HG03095 (cell line): ENCODE results near the gene RALA.

Experiments used
- ATAC-seq: cut with Tn5 transposase; IDR thresholded peaks from one replicate; pipeline ENCODE4 v1.9.1; 2021; ENCODE audit warnings: moderate library complexity; ENCODE audit not compliant: unreplicated experiment

RALA gene

GRCh38 chr7:39623047-39623731 is at the start of gene RALA:
TSS of gene RALA (plus strand) at chr7:39623572. CDS start at chr7:39686668, 63,096 bp downstream.
- ATAC-seq: peak; percentile 89

GRCh38 chr7:39574673-39575349 is 48.6 kb upstream of the RALA start:
- ATAC-seq: no peak

GRCh38 chr7:39577229-39577874 is 46.0 kb upstream of the RALA start:
- ATAC-seq: no peak

GRCh38 chr7:39580149-39580874 is 43.1 kb upstream of the RALA start:
- ATAC-seq: peak; percentile 98

- ATAC-seq: no peak
These were observed 40.8 kb upstream of the RALA start for GRCh38 chr7:39582536-39582935.

GRCh38 chr7:39583539-39583938 is 39.8 kb upstream of the RALA start:
- ATAC-seq: no peak

GRCh38 chr7:39587393-39587792 is 36.0 kb upstream of the RALA start:
- no peak for ATAC-seq

GRCh38 chr7:39588416-39588815 is 35.0 kb upstream of the RALA start:
- ATAC-seq: no peak

GRCh38 chr7:39589323-39590111 is 33.9 kb upstream of the RALA start:
- ATAC-seq: peak; percentile 91

GRCh38 chr7:39592586-39592985 is 30.8 kb upstream of the RALA start:
- ATAC-seq: no peak

- no peak for ATAC-seq
These were observed 28.3 kb upstream of the RALA start for GRCh38 chr7:39594988-39595620.

GRCh38 chr7:39602351-39602750 is 21.0 kb upstream of the RALA start:
- ATAC-seq: no peak

GRCh38 chr7:39603924-39604323 is 19.4 kb upstream of the RALA start:
- ATAC-seq: no peak

- no peak for ATAC-seq
These were observed 18.3 kb upstream of the RALA start for GRCh38 chr7:39605087-39605486.

- ATAC-seq: no peak
These were observed 17.0 kb upstream of the RALA start for GRCh38 chr7:39606352-39606751.

GRCh38 chr7:39606941-39607340 is 16.4 kb upstream of the RALA start:
- no peak for ATAC-seq

- ATAC-seq: no peak
These were observed 15.5 kb upstream of the RALA start for GRCh38 chr7:39607865-39608264.

GRCh38 chr7:39608278-39608677 is 15.1 kb upstream of the RALA start:
- ATAC-seq: no peak

- no peak for ATAC-seq
These were observed 14.0 kb upstream of the RALA start for GRCh38 chr7:39609113-39609934.
